Measurements from ENCODE around the gene AVPR2.

GRCh38 chrX:153928846-153929245 lies 24.4 kb downstream of the AVPR2 start:
- TF ChIP-seq CTCF (IDR thresholded peaks at IDR 0.05; ENCODE audit: borderline replicate concordance, extremely low read depth, low read length, poor library complexity, severe bottlenecking) (no peak), EZH2 (IDR thresholded peaks at IDR 0.05; ENCODE audit: borderline replicate concordance, low read depth, low read length, severe bottlenecking) (no peak)

Data from DND-41 (cell line).